ENCODE results near the gene CPE. TPM values are rescaled to one million over a fixed set of nuclear protein-coding genes. Genes with fewer than 3 reads are reported as not detected.
A peak's percentile ranks its signal among the peaks of the same experiment; 100 is the strongest.

CPE gene
- polyA plus RNA-seq, 1 donor (not counting 4 experiments of a cell fraction or from before 2014, with no cell fraction given): 1.9 TPM

DNA sequence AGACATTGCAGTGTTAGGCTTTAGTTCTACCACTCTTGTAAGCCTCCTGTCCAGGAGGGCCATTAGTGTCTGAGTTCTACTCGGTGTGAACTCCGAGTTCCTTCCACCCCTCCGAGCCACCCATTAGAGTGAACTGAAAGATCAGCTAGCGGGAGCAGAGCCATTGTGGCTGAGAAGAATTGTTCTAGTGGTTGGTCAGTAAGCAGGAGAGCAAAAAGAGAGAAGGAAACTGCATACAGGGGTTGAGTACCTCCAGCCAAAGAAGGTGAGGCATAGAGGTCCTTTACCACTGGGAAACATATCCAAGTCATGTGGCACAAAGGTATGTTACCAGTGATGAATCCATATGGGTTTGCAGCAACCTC is 96.9 kb downstream of the CPE start:
- no peak overlapping the region for H3K27ac ChIP-seq (ENCODE audit: control insufficient read depth, insufficient read depth, low read length)
- FAIRE-seq: no peak

DNA sequence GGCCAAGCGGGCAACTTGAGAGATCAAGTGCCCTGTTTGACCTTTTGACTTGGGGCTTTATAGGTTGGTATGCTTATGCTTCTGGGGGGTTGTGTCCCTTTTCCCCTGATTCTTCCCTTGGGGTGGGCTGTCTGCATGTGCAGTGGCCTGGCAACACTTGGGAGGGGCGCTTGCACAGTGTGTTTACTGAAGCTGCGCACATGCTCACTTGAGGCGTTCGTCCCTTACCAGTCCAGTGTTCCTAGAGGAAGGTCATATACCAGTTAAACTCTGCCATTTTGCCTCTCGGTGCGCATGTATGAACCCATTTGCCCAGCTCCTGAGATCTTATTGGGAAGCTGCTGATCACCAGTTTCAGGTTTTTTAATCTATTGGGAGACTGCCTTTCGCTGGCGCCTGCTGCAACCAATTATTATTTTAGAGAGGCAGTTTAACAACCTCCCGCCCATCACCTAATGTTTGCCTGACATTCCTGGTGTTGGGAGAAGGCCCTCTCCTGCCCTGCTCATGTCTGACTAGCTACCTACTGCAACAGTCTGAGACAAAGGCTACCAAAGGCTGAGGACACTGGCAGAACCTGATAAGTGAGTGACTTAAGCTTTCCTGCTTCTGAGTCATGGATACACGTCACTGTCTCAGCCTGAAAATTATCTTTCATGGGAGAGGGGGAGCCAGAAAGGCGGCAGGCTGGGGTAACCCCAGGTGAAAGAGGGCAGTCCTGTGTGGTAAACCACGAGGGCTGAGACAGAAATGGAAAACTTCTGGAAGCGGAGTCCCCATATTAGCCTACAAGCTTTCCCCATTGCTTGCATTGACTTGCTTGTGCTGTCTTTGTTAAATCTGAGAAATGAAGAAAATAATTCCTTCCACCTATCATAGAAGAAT is 97.6 kb downstream of the CPE start:
- dilution Hi-C loops (cut with MboI; ENCODE audit: extremely low pct_ligation_motif_present, low sequenced_read_pairs): no loop called here
- no peak overlapping the region for H2AFZ ChIP-seq (ENCODE audit: control insufficient read depth, low read length)
- DNase-seq (ENCODE audit: low read depth, low spot score): peak; percentile 60
- H3K36me3 ChIP-seq (ENCODE audit: control insufficient read depth in 2 of 2, extremely low read depth in 1 of 2, insufficient read depth in 2 of 2, low read length in 2 of 2): no peaks in the 10 kb centered on the region
- H3K9ac ChIP-seq (ENCODE audit: control insufficient read depth, extremely low read depth, insufficient read depth, low read length): no peak overlapping the region
- no peaks in the 10 kb centered on the region for H4K20me1 ChIP-seq (ENCODE audit: control insufficient read depth, extremely low read depth, insufficient read depth, low read length)
- peaks cover 2% of the 10 kb centered on the region for H3K9me3 ChIP-seq (ENCODE audit: control insufficient read depth, low read depth, low read length)
- H3K27me3 ChIP-seq (ENCODE audit: control insufficient read depth, extremely low read depth, insufficient read depth, low read length): no peaks in the 10 kb centered on the region
- no peak overlapping the region for H3K4me3 ChIP-seq (ENCODE audit: control insufficient read depth in 2 of 3, extremely low read depth in 1 of 3, insufficient read depth in 2 of 3, low read depth in 1 of 3, low read length in 3 of 3)
- peak; percentile 94 for FAIRE-seq
- TF ChIP-seq, protein P1, sequence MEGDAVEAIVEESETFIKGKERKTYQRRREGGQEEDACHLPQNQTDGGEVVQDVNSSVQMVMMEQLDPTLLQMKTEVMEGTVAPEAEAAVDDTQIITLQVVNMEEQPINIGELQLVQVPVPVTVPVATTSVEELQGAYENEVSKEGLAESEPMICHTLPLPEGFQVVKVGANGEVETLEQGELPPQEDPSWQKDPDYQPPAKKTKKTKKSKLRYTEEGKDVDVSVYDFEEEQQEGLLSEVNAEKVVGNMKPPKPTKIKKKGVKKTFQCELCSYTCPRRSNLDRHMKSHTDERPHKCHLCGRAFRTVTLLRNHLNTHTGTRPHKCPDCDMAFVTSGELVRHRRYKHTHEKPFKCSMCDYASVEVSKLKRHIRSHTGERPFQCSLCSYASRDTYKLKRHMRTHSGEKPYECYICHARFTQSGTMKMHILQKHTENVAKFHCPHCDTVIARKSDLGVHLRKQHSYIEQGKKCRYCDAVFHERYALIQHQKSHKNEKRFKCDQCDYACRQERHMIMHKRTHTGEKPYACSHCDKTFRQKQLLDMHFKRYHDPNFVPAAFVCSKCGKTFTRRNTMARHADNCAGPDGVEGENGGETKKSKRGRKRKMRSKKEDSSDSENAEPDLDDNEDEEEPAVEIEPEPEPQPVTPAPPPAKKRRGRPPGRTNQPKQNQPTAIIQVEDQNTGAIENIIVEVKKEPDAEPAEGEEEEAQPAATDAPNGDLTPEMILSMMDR (optimal IDR thresholded peaks at IDR 0.05 in 1 of 3, IDR thresholded peaks at IDR 0.05 in 1 of 3, conservative IDR thresholded peaks at IDR 0.05 in 1 of 3; ENCODE audit: extremely low read depth in 1 of 3, insufficient read depth in 2 of 3, low read length in 3 of 3): no peak
- TF ChIP-seq EZH2 (IDR thresholded peaks at IDR 0.05; ENCODE audit: low read length): no peak
- no peaks in the 10 kb centered on the region for H3K79me2 ChIP-seq (ENCODE audit: control insufficient read depth, insufficient read depth, low read length)
- H3K9me1 ChIP-seq (ENCODE audit: control insufficient read depth, extremely low read depth, insufficient read depth, low read length): no peaks in the 10 kb centered on the region
- H3K4me1 ChIP-seq (ENCODE audit: control insufficient read depth, extremely low read depth, insufficient read depth, low read length): peaks cover 9% of the 10 kb centered on the region
- peak overlapping the region; percentile 13 for H3K27ac ChIP-seq (ENCODE audit: control insufficient read depth, insufficient read depth, low read length)
- H3K4me2 ChIP-seq (ENCODE audit: control insufficient read depth, extremely low read depth, insufficient read depth, low read depth, low read length): peak overlapping the region; percentile 1

More for the DNA sequence above, 96.9 kb downstream of the CPE start:
- Histone ChIP-seq H3K9me3 (ENCODE audit: control insufficient read depth, low read depth, low read length) (peaks cover 2% of the 10 kb centered on the region), H3K4me3 (ENCODE audit: control insufficient read depth in 2 of 3, extremely low read depth in 1 of 3, insufficient read depth in 2 of 3, low read depth in 1 of 3, low read length in 3 of 3) (no peak overlapping the region), H3K4me1 (ENCODE audit: control insufficient read depth, extremely low read depth, insufficient read depth, low read length) (peaks cover 9% of the 10 kb centered on the region), H2AFZ (ENCODE audit: control insufficient read depth, low read length) (no peak overlapping the region), H3K79me2 (ENCODE audit: control insufficient read depth, insufficient read depth, low read length) (no peaks in the 10 kb centered on the region), H3K9me1 (ENCODE audit: control insufficient read depth, extremely low read depth, insufficient read depth, low read length) (no peaks in the 10 kb centered on the region), H3K9ac (ENCODE audit: control insufficient read depth, extremely low read depth, insufficient read depth, low read length) (no peak overlapping the region), H3K27me3 (ENCODE audit: control insufficient read depth, extremely low read depth, insufficient read depth, low read length) (no peaks in the 10 kb centered on the region), H4K20me1 (ENCODE audit: control insufficient read depth, extremely low read depth, insufficient read depth, low read length) (no peaks in the 10 kb centered on the region), H3K4me2 (ENCODE audit: control insufficient read depth, extremely low read depth, insufficient read depth, low read depth, low read length) (no peak overlapping the region), H3K36me3 (ENCODE audit: control insufficient read depth in 2 of 2, extremely low read depth in 1 of 2, insufficient read depth in 2 of 2, low read length in 2 of 2) (no peaks in the 10 kb centered on the region)
- TF ChIP-seq, protein P1 (optimal IDR thresholded peaks at IDR 0.05 in 1 of 3, IDR thresholded peaks at IDR 0.05 in 1 of 3, conservative IDR thresholded peaks at IDR 0.05 in 1 of 3; ENCODE audit: extremely low read depth in 1 of 3, insufficient read depth in 2 of 3, low read length in 3 of 3): no peak
- no peak for TF ChIP-seq EZH2 (IDR thresholded peaks at IDR 0.05; ENCODE audit: low read length)
- no peak for DNase-seq (ENCODE audit: low read depth, low spot score)
- dilution Hi-C loops (cut with MboI; ENCODE audit: extremely low pct_ligation_motif_present, low sequenced_read_pairs): no loop called here

Data from keratinocyte (primary cell).